A549 (cell line): ENCODE data around the gene PPP6R3.
A peak's percentile ranks its signal among the peaks of the same experiment; 100 is the strongest.

Source experiments
- POLR2AphosphoS2 ChIP-seq: conservative IDR thresholded peaks from 2 replicates; pipeline ENCODE4 v1.6.1; 2012; ENCODE audit warnings: low read length, improper control_type of control experiment, inconsistent platforms
- TF ChIP-seq, protein P1 (sequence below): fragments of 250-450 bp; sonication (Bioruptor Pico); IDR thresholded peaks from 2 replicates; pipeline ENCODE4 v1.5.0; 2021; ENCODE audit warnings: mild to moderate bottlenecking, moderate library complexity, borderline replicate concordance
- TF ChIP-seq, protein P2 (sequence below): fragments of >200 bp; sonication (Bioruptor Twin); formaldehyde crosslinking; IDR thresholded peaks from 3 replicates; pipeline ENCODE4 v1.5.1; 2016

DNA sequence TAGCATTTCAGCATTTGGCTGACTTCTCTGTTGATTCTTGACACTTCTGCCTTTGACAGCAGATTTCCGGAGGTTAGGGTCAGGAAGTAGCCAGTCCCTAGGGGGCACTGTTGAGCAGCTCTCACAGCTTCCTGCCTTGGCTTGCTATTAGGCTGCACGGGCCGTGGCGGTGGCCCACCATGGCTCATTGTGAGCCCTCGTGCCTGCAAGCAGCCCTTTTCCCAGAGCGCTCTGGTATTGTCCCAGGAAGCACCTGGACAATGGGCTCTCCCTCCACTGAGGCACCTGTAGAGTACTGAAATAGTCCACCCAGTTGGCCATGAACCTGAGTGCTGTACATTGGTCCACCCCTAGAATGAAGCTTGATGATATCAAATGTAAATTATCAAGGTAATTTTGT is 123.5 kb downstream of the PPP6R3 start:
- TF ChIP-seq, protein P1, sequence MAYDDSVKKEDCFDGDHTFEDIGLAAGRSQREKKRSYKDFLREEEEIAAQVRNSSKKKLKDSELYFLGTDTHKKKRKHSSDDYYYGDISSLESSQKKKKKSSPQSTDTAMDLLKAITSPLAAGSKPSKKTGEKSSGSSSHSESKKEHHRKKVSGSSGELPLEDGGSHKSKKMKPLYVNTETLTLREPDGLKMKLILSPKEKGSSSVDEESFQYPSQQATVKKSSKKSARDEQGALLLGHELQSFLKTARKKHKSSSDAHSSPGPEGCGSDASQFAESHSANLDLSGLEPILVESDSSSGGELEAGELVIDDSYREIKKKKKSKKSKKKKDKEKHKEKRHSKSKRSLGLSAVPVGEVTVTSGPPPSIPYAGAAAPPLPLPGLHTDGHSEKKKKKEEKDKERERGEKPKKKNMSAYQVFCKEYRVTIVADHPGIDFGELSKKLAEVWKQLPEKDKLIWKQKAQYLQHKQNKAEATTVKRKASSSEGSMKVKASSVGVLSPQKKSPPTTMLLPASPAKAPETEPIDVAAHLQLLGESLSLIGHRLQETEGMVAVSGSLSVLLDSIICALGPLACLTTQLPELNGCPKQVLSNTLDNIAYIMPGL, result no peak
- TF ChIP-seq, protein P2, sequence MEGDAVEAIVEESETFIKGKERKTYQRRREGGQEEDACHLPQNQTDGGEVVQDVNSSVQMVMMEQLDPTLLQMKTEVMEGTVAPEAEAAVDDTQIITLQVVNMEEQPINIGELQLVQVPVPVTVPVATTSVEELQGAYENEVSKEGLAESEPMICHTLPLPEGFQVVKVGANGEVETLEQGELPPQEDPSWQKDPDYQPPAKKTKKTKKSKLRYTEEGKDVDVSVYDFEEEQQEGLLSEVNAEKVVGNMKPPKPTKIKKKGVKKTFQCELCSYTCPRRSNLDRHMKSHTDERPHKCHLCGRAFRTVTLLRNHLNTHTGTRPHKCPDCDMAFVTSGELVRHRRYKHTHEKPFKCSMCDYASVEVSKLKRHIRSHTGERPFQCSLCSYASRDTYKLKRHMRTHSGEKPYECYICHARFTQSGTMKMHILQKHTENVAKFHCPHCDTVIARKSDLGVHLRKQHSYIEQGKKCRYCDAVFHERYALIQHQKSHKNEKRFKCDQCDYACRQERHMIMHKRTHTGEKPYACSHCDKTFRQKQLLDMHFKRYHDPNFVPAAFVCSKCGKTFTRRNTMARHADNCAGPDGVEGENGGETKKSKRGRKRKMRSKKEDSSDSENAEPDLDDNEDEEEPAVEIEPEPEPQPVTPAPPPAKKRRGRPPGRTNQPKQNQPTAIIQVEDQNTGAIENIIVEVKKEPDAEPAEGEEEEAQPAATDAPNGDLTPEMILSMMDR, result peak; percentile 62
- TF ChIP-seq POLR2AphosphoS2, result no peak
